Liver (tissue), 9 donors: ENCODE results near the gene EDN1. TPM values are rescaled to one million over a fixed set of nuclear protein-coding genes. Genes with fewer than 3 reads are reported as not detected.

Experiments used
- DNase-seq: peaks from one replicate; pipeline ENCODE4 v3.0.0-alpha.2; 2017; ENCODE audit warnings: low spot score
- H3K27ac ChIP-seq, 2 donors: one replicate each; pipeline ENCODE4 v1.7.0; 2013; ENCODE audit warnings: inconsistent platforms in 2 of 2, low read length in 2 of 2, control low read depth in 1 of 2, low read depth in 1 of 2, mild to moderate bottlenecking in 1 of 2
- H3K27me3 ChIP-seq, 4 donors: one replicate each; pipeline versions ENCODE4 v1.6.1 to v1.7.0; 2013; ENCODE audit warnings: low read length in 3 of 4, inconsistent platforms in 1 of 4, mild to moderate bottlenecking in 1 of 4, moderate library complexity in 1 of 4; ENCODE audit not compliant: control insufficient read depth in 4 of 4, insufficient read depth in 4 of 4
- H3K36me3 ChIP-seq, 4 donors: one replicate each; pipeline versions ENCODE4 v1.6.1 to v1.7.0; 2013; ENCODE audit warnings: low read length in 3 of 4, mild to moderate bottlenecking in 3 of 4, low read depth in 1 of 4, moderate library complexity in 1 of 4; ENCODE audit not compliant: control insufficient read depth in 4 of 4, insufficient read depth in 3 of 4
- H3K4me1 ChIP-seq, 4 donors: one replicate each; pipeline versions ENCODE4 v1.6.1 to v1.7.0; 2013; ENCODE audit warnings: low read length in 3 of 4, mild to moderate bottlenecking in 3 of 4, moderate library complexity in 1 of 4; ENCODE audit not compliant: control insufficient read depth in 4 of 4, insufficient read depth in 4 of 4
- H3K4me3 ChIP-seq, 3 donors: one replicate each; pipeline versions ENCODE4 v1.6.1 to v1.7.0; 2013; ENCODE audit warnings: low read length in 3 of 3, control low read depth in 1 of 3, low read depth in 1 of 3, mild to moderate bottlenecking in 1 of 3
- H3K9ac ChIP-seq, 2 donors: one replicate each; pipeline ENCODE4 v1.7.0; 2013; ENCODE audit warnings: low read length in 2 of 2, mild to moderate bottlenecking in 2 of 2, moderate library complexity in 2 of 2, control low read depth in 1 of 2, low read depth in 1 of 2
- H3K9me3 ChIP-seq, 4 donors: one replicate each; pipeline versions ENCODE4 v1.6.1 to v1.7.0; 2013; ENCODE audit warnings: low read length in 3 of 4; ENCODE audit not compliant: control insufficient read depth in 4 of 4
- EGR1 ChIP-seq, 2 donors: IDR thresholded peaks; 2 replicates each; pipeline ENCODE4 v1.6.1; 2016 to 2018; ENCODE audit warnings: antibody characterized with exemption in 2 of 2, low read depth in 2 of 2
- GABPA ChIP-seq, 2 donors: IDR thresholded peaks in 1 of 2; conservative IDR thresholded peaks in 1 of 2; 2 replicates each; pipeline ENCODE4 v1.6.1; 2016; ENCODE audit warnings: antibody characterized with exemption in 2 of 2, mild to moderate bottlenecking in 1 of 2, moderate library complexity in 1 of 2
- HNF4A ChIP-seq, 2 donors: conservative IDR thresholded peaks; 2 replicates each; pipeline ENCODE4 v1.6.1; 2016; ENCODE audit warnings: antibody characterized with exemption in 2 of 2, mild to moderate bottlenecking in 2 of 2
- HNF4G ChIP-seq: IDR thresholded peaks from 2 replicates; pipeline ENCODE4 v1.6.1; 2016; ENCODE audit warnings: antibody characterized with exemption
- JUND ChIP-seq, 2 donors: IDR thresholded peaks; 2 replicates each; pipeline ENCODE4 v1.6.1; 2016; ENCODE audit warnings: antibody characterized with exemption in 2 of 2
- NR2F2 ChIP-seq: IDR thresholded peaks from 2 replicates; pipeline ENCODE4 v1.6.1; 2016; ENCODE audit warnings: antibody characterized with exemption
- RAD21 ChIP-seq, 2 donors: IDR thresholded peaks; 2 replicates each; pipeline ENCODE4 v1.6.1; 2016; ENCODE audit warnings: antibody characterized with exemption in 2 of 2, mild to moderate bottlenecking in 2 of 2
- REST ChIP-seq: IDR thresholded peaks from 2 replicates; pipeline ENCODE4 v1.6.1; 2016; ENCODE audit warnings: antibody characterized with exemption, mild to moderate bottlenecking
- RXRA ChIP-seq, 2 donors: IDR thresholded peaks; 2 replicates each; pipeline ENCODE4 v1.6.1; 2017 to 2018; ENCODE audit warnings: antibody characterized with exemption in 2 of 2, mild to moderate bottlenecking in 1 of 2
- ZBTB33 ChIP-seq: IDR thresholded peaks from 2 replicates; pipeline ENCODE4 v1.6.1; 2016; ENCODE audit warnings: antibody characterized with exemption
- WGBS: extraction: QIAGEN DNeasy Blood & Tissue Kit; methylation state at CpG from one replicate; pipeline ENCODE4 v1.1.7; 2013; 5-methylcytosine and 5-hydroxymethylcytosine counted together
- polyA plus RNA-seq, 2 donors: library from polyadenylated mRNA; stranded (reverse) in 1 of 2; unstranded in 1 of 2; fragments of 200-250 nt in 1 of 2; fragments of >200 nt in 1 of 2; fragmentation: Nextera tagmentation in 1 of 2; extraction: Ambion mirVana in 1 of 2; gene quantifications; one replicate each; pipeline versions ENCODE4 v1.2.1 to v1.2.3, GENCODE V29; 2013 to 2015
- total RNA-seq, 2 donors: library from RNA; depleted of rRNA; stranded (reverse); fragments of >200 nt; gene quantifications; one replicate each; pipeline ENCODE4 v1.2.3, GENCODE V29; 2014
- donor health status: healthy.
- donor health status: healthy.
- donor health status: healthy.
- donor health status: healthy.
- donor health status: healthy.

Gene EDN1
- total and polyA plus RNA-seq, 4 donors = 0.70 to 1.2 (median 1.0) TPM

GRCh38 chr6:12309070-12309469 is 18.9 kb downstream of the EDN1 start (continued):
- TF ChIP-seq REST (no peak), NR2F2 (no peak)

DNA sequence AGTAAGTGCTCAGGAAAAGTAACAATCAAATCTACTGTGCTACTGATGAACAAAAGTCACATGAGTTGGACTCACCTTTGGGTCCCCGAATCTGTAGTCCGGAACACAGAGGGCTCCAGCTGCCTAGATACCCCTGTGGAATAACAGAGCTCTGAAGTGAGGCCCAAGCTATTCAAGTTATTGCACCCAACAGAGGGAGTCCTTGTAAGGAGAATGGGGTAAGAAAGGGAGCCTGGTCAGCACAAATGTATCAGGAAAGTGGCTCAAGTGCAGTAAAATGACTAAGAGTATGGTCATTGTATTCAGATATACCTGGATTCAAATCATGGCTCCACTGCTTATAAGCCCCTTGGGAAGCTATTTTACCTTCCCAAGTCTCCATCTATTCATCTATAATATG is 20.9 kb downstream of the EDN1 start:
- H3K9me3 ChIP-seq = no peaks in the 10 kb centered on the region
- 96% methylated on average over 2 of the region's 2 CpGs for WGBS
- no peaks in the 10 kb centered on the region for H3K36me3 ChIP-seq
- H3K27ac ChIP-seq = no peak overlapping the region
- no peak overlapping the region for H3K9ac ChIP-seq
- no peak for DNase-seq
- H3K27me3 ChIP-seq = no peaks in the 10 kb centered on the region
- H3K4me3 ChIP-seq = no peak overlapping the region
- TF ChIP-seq HNF4A (conservative IDR thresholded peaks at IDR 0.05) = no peak
- peak; percentile 67 to 70 for TF ChIP-seq RAD21 (IDR thresholded peaks at IDR 0.05)
- H3K4me1 ChIP-seq = no peaks in the 10 kb centered on the region

DNA sequence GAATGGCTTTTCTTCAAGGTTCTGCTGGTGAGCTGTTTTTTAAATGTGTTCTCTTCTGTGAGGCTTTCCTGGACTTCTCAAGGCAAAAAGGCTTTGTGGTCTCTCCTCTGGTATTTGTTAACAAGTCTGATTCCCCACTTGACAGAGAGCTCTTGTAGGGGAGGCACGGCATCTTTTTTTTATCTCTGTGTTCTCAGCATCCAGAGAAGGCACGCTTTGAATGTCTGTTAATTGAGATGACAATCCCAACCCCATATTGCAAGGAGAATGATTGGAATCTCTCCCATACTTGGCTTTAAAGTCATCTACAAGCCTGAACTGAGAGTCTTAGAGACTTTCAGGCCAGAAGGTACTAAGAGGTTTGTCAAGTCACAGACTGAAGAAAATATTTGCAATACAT is 22.6 kb downstream of the EDN1 start:
- no peak for DNase-seq
- Histone ChIP-seq H3K27ac (no peak overlapping the region), H3K36me3 (no peaks in the 10 kb centered on the region), H3K9ac (no peak overlapping the region), H3K9me3 (no peaks in the 10 kb centered on the region), H3K4me3 (no peak overlapping the region), H3K4me1 (no peaks in the 10 kb centered on the region), H3K27me3 (no peaks in the 10 kb centered on the region)
- TF ChIP-seq RXRA (IDR thresholded peaks at IDR 0.05) = no peak
- TF ChIP-seq GABPA (IDR thresholded peaks at IDR 0.05 in 1 of 2, conservative IDR thresholded peaks at IDR 0.05 in 1 of 2) = no peak
- no peak for TF ChIP-seq EGR1 (IDR thresholded peaks at IDR 0.05; ENCODE audit: low read depth in 2 of 2)
- no peak for TF ChIP-seq ZBTB33
- WGBS = 80% methylated on average over 2 of the region's 2 CpGs

DNA sequence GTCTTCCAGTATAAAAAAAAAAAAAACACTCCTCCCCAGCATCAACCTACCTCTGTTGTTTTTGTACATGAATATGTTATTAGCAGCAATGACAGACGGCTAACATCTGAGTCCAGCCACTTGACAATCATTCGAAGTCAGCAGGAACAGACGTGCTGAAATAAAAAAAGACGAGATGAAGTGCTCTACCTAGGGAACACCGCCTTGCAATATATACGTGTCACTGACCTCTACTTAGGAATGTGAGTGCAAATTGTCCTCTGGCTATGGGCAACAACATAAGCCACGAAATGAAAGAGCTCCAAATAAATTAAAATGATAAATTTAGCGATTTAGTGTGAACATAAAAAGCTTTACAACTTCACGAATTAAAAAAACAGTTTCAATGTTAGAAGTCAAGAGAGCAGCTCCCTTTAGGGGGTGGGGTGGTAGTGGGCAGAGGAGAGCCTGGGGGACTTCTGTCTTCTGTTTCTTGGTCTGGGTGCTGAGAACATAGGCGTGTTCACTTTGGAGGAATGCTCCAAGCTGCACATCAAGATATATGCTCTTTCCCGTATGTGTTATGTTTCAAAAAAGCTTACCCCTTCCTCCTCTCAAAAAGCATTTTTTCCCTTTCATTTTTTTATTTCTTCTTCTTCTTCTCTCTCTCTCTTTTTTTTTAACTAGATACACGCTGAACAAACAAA is 23.3 kb downstream of the EDN1 start:
- no peak overlapping the region for H3K27ac ChIP-seq
- H3K4me3 ChIP-seq = no peak overlapping the region
- H3K27me3 ChIP-seq = no peaks in the 10 kb centered on the region
- H3K9ac ChIP-seq = no peak overlapping the region
- H3K36me3 ChIP-seq = no peaks in the 10 kb centered on the region
- DNase-seq = no peak
- H3K9me3 ChIP-seq = no peaks in the 10 kb centered on the region
- no peaks in the 10 kb centered on the region for H3K4me1 ChIP-seq
- no peak for TF ChIP-seq HNF4G
- no peak for TF ChIP-seq GABPA (IDR thresholded peaks at IDR 0.05 in 1 of 2, conservative IDR thresholded peaks at IDR 0.05 in 1 of 2)
- TF ChIP-seq JUND (IDR thresholded peaks at IDR 0.05) = no peak
- TF ChIP-seq RAD21 (IDR thresholded peaks at IDR 0.05) = no peak
- WGBS = 88% methylated on average over 12 of the region's 12 CpGs
